ENCODE results near the gene NTRK2.

- no peak for TF ChIP-seq EZH2 (IDR thresholded peaks at IDR 0.05; ENCODE audit: borderline replicate concordance, low read length)
- no peak for TF ChIP-seq CTCF (IDR thresholded peaks at IDR 0.05; ENCODE audit: low read length)
These were observed 91.7 kb downstream of the NTRK2 start for GRCh38 chr9:84761137-84761808.
